Posterior vena cava (tissue), 2 donors: ENCODE data around the gene JAK1. TPM values are rescaled to one million over a fixed set of nuclear protein-coding genes. Genes with fewer than 3 reads are reported as not detected.

Experiments
- DNase-seq: peaks from one replicate; pipeline ENCODE4 v3.0.0-alpha.2; 2020; ENCODE audit warnings: low spot score
- intact Hi-C, 2 donors: fragments of 100-400 bp; cut with DNase I; formaldehyde crosslinking; loops; one replicate each; pipeline versions ENCODE4 v1.14.1 to v1.14.2; 2022 to 2023
- total RNA-seq, 2 donors: library from RNA; stranded (reverse); fragmentation: NEBNext Ultra II Directional; extraction: Animal tissue kit (Norgen Biotek cat#: 25700); gene quantifications; one replicate each; pipeline ENCODE4 v1.2.1, GENCODE V29; 2021
- donor health status: DM: yes; HTN: yes; CAD: no.
- donor health status: DM: yes; HTN: yes; CAD: no.

JAK1 gene
- total RNA-seq, 2 donors from 2014 or later: 109 to 127 TPM

- DNase-seq: no peak
- intact Hi-C loops: no loop called here
Observed at GRCh38 chr1:64981601-64982533, 15.5 kb upstream of the JAK1 start.

- no peak for DNase-seq
- intact Hi-C loops: no loop called here
Observed at GRCh38 chr1:64980745-64981600, 14.6 kb upstream of the JAK1 start.

GRCh38 chr1:64979358-64979757, 13.0 kb upstream of the JAK1 start:
- intact Hi-C loops: no loop called here
- DNase-seq: no peak

GRCh38 chr1:64976361-64976760, 10.0 kb upstream of the JAK1 start:
- DNase-seq: no peak
- intact Hi-C loops: no loop called here

GRCh38 chr1:64975740-64976139, 9.4 kb upstream of the JAK1 start:
- intact Hi-C loops: no loop called here

GRCh38 chr1:64975127-64975526, 8.8 kb upstream of the JAK1 start:
- no peak for DNase-seq
- intact Hi-C loops: no loop called here

More at GRCh38 chr1:64975740-64976139, 9.4 kb upstream of the JAK1 start:
- DNase-seq: no peak

- DNase-seq: no peak
- intact Hi-C loops: no loop called here
Observed at GRCh38 chr1:64974288-64974825, 8.0 kb upstream of the JAK1 start.

GRCh38 chr1:64973061-64973647, 6.8 kb upstream of the JAK1 start:
- intact Hi-C loops: no loop called here
- no peak for DNase-seq

- no peak for DNase-seq
- intact Hi-C loops: no loop called here
Observed at GRCh38 chr1:64969305-64970046, 3.1 kb upstream of the JAK1 start.

- DNase-seq: no peak
- intact Hi-C loops: no loop called here
Observed at GRCh38 chr1:64967381-64967780, 1.0 kb upstream of the JAK1 start.

GRCh38 chr1:64965366-64966157, 787 bp downstream of the JAK1 start:
- DNase-seq: peak; percentile 92

GRCh38 chr1:64963466-64963865, 2.9 kb downstream of the JAK1 start:
- intact Hi-C loops: loop anchor here (5.0 kb wide), 2 partner anchors 34 to 126 kb away; no protein-coding TSS in a partner anchor
- DNase-seq: no peak

More at GRCh38 chr1:64965366-64966157, 787 bp downstream of the JAK1 start:
- intact Hi-C loops: no loop called here

- intact Hi-C loops: loop anchor here (5.0 kb wide), 2 partner anchors 35 to 125 kb away; no protein-coding TSS in a partner anchor
- DNase-seq: no peak
Observed at GRCh38 chr1:64962441-64962840, 3.9 kb downstream of the JAK1 start.

- intact Hi-C loops: loop anchor here (5.0 kb wide), 2 partner anchors 35 to 125 kb away; no protein-coding TSS in a partner anchor
- DNase-seq: no peak
Observed at GRCh38 chr1:64961923-64962322, 4.4 kb downstream of the JAK1 start.

GRCh38 chr1:64960731-64961130, 5.6 kb downstream of the JAK1 start:
- no peak for DNase-seq
- intact Hi-C loops: loop anchor here (5.0 kb wide), 2 partner anchors 37 to 123 kb away; no protein-coding TSS in a partner anchor

- DNase-seq: no peak
- intact Hi-C loops: loop anchor here (5.0 kb wide), 2 partner anchors 37 to 123 kb away; no protein-coding TSS in a partner anchor
Observed at GRCh38 chr1:64959986-64960385, 6.4 kb downstream of the JAK1 start.

- DNase-seq: no peak
- intact Hi-C loops: no loop called here
Observed at GRCh38 chr1:64956733-64957441, 9.5 kb downstream of the JAK1 start.
